Memory B cell (primary cell): Measurements from ENCODE around the gene KRTAP10-3.

Source experiments
- ATAC-seq: fragments of 150-1000 bp; cut with Tn5 transposase; 2 replicates; pipeline ENCODE4 v1.10.0; 2021; ENCODE audit warnings: low read depth, mild to moderate bottlenecking, moderate library complexity
- DNase-seq, 2 donors: peaks; one replicate each; pipeline ENCODE4 v3.0.0; 2022; ENCODE audit warnings: low spot score in 2 of 2
- H3K27ac Mint-ChIP-seq: one replicate; pipeline ENCODE4 v1.8.0; 2022; ENCODE audit warnings: mild to moderate bottlenecking, moderate library complexity, mixed read lengths
- H3K27me3 Mint-ChIP-seq: one replicate; pipeline ENCODE4 v1.8.0; 2022; ENCODE audit warnings: mixed read lengths
- H3K36me3 Mint-ChIP-seq: one replicate; pipeline ENCODE4 v1.8.0; 2022; ENCODE audit warnings: mild to moderate bottlenecking, mixed read lengths
- H3K4me1 Mint-ChIP-seq: one replicate; pipeline ENCODE4 v1.8.0; 2022; ENCODE audit warnings: mixed read lengths
- H3K4me3 Mint-ChIP-seq: one replicate; pipeline ENCODE4 v1.8.0; 2022; ENCODE audit warnings: mild to moderate bottlenecking, moderate library complexity, mixed read lengths
- H3K9me3 Mint-ChIP-seq: one replicate; pipeline ENCODE4 v1.8.0; 2022; ENCODE audit warnings: mixed read lengths

KRTAP10-3 gene

DNA sequence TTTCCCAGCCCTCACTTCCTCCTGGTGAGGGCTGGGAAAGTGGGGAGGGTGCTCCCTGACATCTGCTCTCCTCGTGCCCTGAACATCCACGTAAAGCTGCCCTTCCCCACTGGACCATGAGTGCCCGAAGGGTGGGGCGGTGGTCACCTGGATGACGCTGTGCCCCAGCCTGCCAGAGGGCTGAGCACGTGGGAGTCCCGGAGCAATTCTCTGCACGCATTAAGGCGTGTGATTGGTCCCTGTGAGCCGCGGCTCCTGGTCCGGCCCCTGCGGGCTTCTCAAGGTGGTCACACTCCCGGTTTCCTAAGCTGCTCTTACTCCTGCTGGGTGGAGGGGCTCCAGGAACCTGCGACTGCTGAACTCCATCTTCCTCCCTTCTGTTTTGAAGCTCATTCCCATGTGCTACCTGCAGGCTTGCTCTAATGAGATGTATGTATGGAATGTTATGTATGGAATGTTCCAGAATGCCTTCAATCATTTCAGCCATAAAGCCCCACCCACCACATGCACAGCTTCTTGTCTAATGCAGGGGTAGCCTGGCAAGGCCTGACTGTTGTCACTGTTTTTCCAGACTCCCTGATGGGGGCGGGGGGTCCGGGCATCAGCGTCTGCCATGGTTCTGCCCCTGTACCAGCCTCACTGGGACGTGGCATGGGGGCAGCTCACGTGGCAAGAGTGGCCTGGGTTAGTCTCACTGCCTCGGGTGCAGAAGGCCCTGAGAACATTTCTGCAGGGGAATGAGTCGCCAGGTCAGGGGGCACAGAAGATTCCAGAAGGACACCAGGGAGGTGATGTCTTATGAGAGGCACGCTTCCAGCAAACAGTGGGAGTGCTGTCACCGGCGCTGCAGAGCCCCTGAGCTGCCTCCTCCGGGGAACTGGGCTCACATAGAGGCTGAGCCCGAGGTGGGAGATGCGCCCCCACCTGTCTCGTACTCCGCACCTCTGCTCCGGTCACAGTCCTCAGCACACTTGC, 38.0 kb downstream of the KRTAP10-3 start:
- peaks cover 6% of the 10 kb centered on the region for H3K27me3 Mint-ChIP-seq
- no peak overlapping the region for H3K27ac Mint-ChIP-seq
- H3K4me3 Mint-ChIP-seq, result no peak overlapping the region

DNA sequence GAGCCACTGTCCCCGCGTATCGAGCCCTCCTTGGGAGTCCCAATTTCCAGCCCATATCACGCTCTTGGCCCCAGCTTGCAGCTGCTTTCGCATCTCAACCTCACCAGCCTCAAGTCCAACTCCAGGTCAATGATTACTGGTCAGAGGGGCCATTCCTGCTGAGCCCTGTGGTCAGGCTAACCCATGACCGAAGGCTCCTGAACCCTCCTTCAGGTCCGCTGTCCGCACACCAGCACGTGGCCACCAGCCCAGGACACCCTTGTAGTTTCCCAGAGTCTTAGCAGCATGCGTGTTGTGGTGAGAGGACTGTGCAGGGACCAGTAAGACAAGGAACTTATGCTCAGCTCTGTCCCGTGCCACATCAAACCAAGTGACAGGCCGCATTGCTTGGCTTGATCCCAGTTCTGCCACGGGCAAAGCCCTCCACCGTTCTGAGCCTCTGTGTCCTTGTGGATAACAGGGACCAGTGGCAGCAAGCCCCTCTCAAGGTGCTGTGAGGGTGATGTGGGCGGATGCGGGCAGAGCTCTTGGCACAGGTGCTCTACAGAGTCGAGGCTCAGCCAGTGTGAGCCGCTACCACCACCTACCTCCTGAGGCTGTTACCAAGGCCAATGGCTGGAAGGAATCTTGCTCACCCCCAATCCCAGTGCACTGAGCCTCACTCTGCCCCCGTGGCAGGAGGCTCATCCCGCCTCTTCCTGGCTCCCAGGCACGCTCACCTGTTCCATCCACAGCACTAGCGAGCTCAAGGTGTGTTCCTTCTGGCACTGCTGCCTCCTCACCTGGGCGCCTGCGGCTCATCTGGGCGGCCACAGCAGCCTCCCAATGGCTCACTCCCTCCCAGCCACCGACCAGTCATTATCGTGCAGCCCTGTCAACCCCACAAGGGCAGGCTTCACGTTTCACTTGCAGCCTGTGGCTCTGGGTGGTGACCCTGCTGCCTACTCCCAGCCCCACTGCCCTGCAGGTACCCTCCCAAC, 39.0 kb downstream of the KRTAP10-3 start:
- H3K4me3 Mint-ChIP-seq, result no peak overlapping the region
- H3K4me1 Mint-ChIP-seq, result no peaks in the 10 kb centered on the region
- no peaks in the 10 kb centered on the region for H3K36me3 Mint-ChIP-seq
- H3K27me3 Mint-ChIP-seq, result peaks cover 6% of the 10 kb centered on the region
- no peaks in the 10 kb centered on the region for H3K9me3 Mint-ChIP-seq
- ATAC-seq (no peak), DNase-seq (no peak)
- no peak overlapping the region for H3K27ac Mint-ChIP-seq

More for the DNA sequence above, 38.0 kb downstream of the KRTAP10-3 start:
- Mint-ChIP-seq H3K4me1 (no peaks in the 10 kb centered on the region), H3K9me3 (no peaks in the 10 kb centered on the region), H3K36me3 (no peaks in the 10 kb centered on the region)
- no peak for DNase-seq
- no peak for ATAC-seq

DNA sequence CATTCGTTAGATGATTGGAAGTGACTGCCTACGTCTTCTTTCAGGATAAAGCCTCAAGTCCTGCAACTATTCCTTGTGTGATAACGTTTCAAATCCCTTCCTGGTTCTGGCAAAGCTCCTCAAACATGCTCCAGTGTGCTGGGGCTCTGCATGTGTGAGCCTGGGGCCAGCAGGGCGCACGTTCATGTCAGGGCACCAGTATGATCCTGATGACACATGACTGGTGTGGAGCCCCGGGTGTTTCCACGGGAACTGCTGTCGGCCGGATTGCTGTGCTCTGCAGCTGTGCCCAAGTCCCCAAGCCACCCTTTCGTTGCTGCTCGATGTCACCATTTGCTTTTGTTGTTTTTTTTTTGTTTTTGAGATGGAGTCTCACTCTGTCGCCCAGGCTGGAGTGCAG, 39.9 kb downstream of the KRTAP10-3 start:
- H3K4me1 Mint-ChIP-seq, result no peaks in the 10 kb centered on the region
- peaks cover 6% of the 10 kb centered on the region for H3K27me3 Mint-ChIP-seq
- ATAC-seq (no peak), DNase-seq (no peak)
- H3K27ac Mint-ChIP-seq, result no peak overlapping the region
- no peaks in the 10 kb centered on the region for H3K9me3 Mint-ChIP-seq
- H3K4me3 Mint-ChIP-seq, result no peak overlapping the region
- no peaks in the 10 kb centered on the region for H3K36me3 Mint-ChIP-seq

DNA sequence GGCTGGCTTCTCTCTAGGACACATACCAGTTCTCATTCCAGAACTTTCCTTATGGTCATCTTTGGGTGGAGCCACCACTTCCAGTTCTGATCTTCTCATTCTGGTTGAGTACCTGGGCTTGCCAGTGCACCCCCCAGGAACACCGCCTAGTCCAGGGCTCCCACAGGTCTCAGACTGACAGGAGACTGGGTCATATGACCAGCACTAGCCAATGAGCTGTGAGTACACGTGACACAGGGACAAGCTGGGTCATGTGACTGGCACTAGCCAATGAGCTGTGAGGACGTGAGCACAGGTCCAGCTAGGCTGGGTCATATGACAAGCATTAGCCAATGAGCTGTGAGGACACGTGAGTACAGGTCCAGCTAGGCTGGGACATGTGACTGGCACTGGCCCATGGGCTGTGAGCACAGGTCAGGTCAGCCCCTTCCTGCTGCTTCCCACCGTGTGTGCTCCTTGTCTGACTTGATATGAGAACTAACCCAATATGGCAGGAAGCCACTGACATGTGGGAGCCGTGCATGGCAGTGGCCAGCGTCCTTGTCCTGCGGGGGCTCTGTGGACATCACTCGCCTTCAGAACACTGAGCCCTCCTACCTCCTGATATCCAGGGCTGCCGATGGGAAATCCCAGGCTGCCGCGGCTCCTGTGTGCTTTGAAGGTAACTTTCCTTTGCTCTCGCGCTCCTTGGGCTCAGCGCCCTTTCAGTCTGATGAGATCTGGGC, 41.3 kb downstream of the KRTAP10-3 start:
- Mint-ChIP-seq H3K4me1 (no peaks in the 10 kb centered on the region), H3K4me3 (no peak overlapping the region), H3K27me3 (peaks cover 6% of the 10 kb centered on the region), H3K9me3 (no peaks in the 10 kb centered on the region), H3K36me3 (no peaks in the 10 kb centered on the region), H3K27ac (no peak overlapping the region)
- DNase-seq, result no peak
- no peak for ATAC-seq

DNA sequence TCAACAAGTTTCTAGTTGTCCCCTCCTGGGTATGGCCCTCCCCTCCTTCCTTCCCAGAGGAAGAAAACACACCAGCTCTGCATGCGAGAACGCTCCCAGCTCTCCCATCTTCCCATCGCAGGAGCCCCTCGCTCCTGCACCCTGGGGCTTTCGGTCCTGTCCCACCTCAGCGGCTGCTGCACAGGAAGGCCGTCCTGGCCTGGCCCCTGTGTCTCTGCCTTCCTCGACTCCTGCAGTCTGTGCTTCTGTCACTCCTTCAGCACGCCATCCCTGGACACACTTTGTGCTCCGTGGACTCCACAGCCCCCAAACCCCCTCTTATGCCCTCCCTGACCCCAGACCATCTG, 41.8 kb downstream of the KRTAP10-3 start:
- Mint-ChIP-seq H3K27me3 (peaks cover 6% of the 10 kb centered on the region), H3K4me3 (no peak overlapping the region), H3K36me3 (no peaks in the 10 kb centered on the region), H3K4me1 (no peaks in the 10 kb centered on the region), H3K9me3 (no peaks in the 10 kb centered on the region), H3K27ac (no peak overlapping the region)
- no peak for ATAC-seq
- DNase-seq, result no peak

DNA sequence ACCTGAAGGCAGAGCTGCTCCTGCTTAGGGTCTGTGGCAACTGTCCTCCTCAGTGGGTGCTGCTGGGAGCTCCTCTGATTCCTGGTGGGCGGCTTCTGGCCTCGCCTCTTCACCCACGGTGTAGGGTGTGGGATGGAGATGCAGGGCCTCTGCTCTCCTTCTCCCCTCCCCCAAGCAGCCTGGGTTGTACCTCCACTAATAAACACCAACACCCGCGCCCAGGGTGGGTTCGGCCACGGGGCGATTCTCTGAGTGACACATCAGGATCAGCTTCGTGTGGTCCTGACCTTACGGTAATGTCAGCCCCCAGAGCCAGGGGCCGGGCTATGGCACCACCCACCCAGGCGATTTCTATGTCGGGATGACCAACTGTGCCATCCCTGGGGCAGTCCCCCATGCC, 42.3 kb downstream of the KRTAP10-3 start:
- ATAC-seq, result no peak
- Mint-ChIP-seq H3K27me3 (peaks cover 9% of the 10 kb centered on the region), H3K9me3 (no peaks in the 10 kb centered on the region), H3K4me3 (no peak overlapping the region), H3K36me3 (no peaks in the 10 kb centered on the region), H3K4me1 (no peaks in the 10 kb centered on the region), H3K27ac (no peak overlapping the region)
- no peak for DNase-seq

DNA sequence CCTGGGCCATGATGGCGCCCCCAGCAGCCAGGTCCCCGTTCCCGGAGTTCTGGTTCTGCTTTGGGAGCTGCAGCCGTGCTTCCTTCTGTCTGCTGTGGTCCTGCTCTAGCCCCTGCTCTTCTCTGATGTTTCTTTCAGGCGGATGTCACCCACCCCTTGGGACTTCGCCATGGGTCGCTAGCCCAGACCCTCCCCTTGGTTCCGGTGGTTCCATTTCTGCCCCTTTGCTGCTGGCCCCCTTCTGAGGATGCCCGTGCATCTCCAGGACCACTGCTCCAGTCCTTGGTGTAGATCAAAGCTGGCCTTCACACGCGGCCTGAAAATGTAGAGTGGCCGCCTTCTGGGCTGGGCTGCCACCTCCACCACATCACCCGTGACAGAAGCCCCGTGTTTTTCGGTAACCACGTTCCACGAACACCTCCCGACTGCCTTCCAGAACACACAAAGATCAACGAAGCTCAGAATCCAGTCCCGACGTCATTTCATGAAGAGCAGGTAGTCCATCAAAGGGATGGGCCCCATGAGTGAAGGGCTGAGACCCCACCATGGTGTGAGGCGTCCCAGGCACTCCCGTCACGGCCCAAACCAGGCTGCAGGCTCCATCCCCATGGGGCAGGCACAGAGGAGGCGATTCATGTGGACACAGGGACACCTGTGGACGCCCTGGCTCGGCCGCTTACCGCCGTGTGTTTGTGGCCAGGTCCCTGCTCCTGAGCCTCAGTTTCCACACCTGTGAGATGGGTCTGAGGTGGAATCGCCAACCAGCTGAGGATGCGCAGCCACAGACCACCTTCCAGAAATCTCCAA, 43.0 kb downstream of the KRTAP10-3 start:
- Mint-ChIP-seq H3K27me3 (peaks cover 10% of the 10 kb centered on the region), H3K4me3 (no peak overlapping the region), H3K4me1 (no peaks in the 10 kb centered on the region), H3K27ac (no peak overlapping the region), H3K36me3 (no peaks in the 10 kb centered on the region), H3K9me3 (no peaks in the 10 kb centered on the region)
- ATAC-seq (no peak), DNase-seq (no peak)

DNA sequence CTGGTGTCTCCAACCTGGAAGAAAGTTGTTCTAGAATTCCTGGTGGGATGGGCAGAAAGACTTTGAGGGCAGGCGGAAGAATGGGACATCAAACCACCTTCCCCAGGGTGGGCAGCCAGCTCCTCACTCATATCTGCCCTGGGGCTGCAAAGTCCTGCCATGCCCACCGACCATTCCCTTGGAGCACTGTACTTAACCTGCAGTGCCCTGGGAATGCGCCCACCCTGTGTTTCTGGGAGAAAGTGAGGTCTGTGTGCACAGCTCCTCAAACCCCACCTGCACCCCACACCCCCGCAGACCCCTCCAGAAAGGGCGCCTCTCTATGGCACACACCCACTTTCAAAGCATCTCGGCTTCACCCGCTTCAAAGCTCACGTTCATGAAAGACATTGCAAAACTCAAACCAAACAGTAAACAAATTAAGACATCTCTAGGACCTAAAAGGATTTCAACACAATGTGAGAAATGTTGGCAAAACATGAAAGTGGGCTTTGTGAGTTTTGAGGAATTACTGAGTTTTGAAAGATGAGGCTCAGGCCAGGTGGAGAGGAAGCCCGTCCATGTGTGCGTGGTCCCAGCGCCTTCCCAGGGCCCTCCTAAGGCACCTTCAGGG, 43.7 kb downstream of the KRTAP10-3 start:
- ATAC-seq (no peak), DNase-seq (no peak)
- no peaks in the 10 kb centered on the region for H3K36me3 Mint-ChIP-seq
- peaks cover 7% of the 10 kb centered on the region for H3K27me3 Mint-ChIP-seq
- H3K4me1 Mint-ChIP-seq, result peaks cover under 1% of the 10 kb centered on the region
- H3K9me3 Mint-ChIP-seq, result no peaks in the 10 kb centered on the region
- no peak overlapping the region for H3K4me3 Mint-ChIP-seq
- no peak overlapping the region for H3K27ac Mint-ChIP-seq

DNA sequence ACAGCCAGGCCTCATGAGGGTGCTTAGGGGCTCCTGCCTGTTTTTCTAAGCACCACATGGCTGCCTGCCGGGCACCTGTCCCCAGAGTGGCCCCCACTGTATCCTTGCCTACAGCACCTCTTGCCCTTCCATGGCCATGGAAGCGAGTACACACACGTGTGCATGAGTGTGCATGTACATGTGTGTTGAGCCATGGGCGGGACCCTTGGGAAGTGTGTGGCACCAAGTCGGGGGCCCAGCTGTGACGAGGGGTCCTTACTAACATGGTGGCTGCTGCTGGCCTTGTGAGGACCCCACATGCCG, 44.4 kb downstream of the KRTAP10-3 start:
- no peak for DNase-seq
- Mint-ChIP-seq H3K27me3 (peaks cover 8% of the 10 kb centered on the region), H3K9me3 (no peaks in the 10 kb centered on the region), H3K4me3 (no peak overlapping the region), H3K27ac (no peak overlapping the region), H3K36me3 (no peaks in the 10 kb centered on the region), H3K4me1 (peaks cover 3% of the 10 kb centered on the region)
- ATAC-seq, result no peak

DNA sequence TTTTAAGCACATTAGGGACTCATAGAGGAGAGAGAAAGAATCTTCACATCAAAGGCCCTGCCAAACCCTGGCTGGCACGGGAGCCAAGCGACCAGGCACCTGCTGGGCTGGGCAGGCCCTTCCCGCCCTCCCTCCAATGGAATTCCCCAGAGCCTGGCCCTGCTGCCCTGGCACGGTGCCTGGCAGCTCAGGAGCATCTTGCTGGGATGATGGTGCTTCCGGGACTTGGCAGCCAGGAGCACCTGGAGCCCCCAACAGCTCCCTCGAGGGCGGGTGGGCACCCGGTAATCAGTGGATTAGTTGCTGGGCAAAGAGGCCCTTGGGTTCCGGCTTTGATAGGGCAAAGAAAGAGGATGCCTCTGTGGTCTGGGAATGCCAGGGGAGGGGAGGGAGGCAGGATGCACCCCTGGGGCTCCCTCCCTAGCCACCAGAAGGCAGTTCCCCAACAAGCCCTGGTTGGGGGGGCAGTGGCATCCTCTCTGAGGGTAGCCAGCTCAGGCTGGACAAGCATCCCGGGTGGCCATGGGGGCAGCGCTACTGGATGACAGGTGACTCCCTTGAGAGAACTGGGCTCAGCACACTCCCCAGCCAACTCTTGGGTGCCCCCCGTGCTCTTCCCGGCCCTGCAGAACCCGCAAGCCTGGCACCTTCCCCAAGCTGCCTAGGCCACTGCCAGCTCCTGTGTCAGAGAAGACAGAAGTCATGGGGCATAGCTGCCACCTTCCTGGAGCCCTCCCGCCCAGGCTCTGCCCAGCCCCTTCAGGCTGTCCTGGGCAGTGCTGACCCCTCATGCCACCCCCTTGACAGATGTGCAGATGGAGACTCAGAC, 45.0 kb downstream of the KRTAP10-3 start:
- no peak overlapping the region for H3K4me3 Mint-ChIP-seq
- peaks cover 8% of the 10 kb centered on the region for H3K27me3 Mint-ChIP-seq
- no peaks in the 10 kb centered on the region for H3K36me3 Mint-ChIP-seq
- no peak overlapping the region for H3K27ac Mint-ChIP-seq
- ATAC-seq, result no peak
- no peaks in the 10 kb centered on the region for H3K9me3 Mint-ChIP-seq
- DNase-seq, result no peak
- peaks cover 3% of the 10 kb centered on the region for H3K4me1 Mint-ChIP-seq

DNA sequence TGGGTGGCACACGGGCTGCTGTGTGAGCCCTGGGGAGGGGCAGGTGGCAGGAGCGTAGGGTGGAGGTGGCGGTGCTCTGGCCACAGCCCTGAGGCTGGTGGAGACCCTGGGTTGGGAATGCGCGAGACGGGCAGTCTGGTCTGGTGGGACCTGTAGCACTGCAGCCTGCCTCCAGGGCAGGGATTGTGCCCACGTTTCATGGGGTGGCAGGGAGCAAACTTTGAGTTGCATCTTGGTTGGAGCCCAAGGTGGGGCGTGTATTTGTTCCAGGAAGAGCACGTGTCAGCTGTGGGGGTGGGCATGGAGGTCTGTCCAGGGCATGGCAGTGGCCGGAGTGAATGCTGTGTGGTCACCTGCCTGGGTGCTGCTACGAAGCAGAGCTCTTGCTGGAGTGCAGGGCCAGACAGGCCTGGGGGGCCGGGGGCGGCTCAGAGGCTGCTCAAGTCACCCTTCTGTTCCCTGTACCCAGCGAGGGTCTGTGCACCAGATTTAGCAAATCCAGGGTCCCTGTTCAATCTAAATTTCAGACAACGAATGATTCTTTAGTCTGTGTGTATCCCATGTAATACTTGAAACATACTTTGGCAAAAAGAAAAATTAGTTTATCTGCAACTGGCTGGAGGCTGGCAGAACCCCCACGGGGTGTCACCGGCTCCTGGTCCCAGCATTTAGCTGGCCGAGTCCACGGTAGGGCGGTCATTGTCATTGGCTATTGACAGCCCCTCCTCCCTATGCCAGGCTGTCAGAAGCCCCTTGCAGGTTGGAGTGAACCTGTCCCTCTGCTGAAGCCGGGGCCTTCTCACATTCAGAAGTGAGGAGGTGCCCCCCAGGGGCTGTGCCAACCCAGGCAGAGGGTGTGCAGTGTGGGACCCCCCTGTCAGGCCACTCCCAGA, 45.9 kb downstream of the KRTAP10-3 start:
- ATAC-seq, result no peak
- no peak overlapping the region for H3K27ac Mint-ChIP-seq
- peaks cover 3% of the 10 kb centered on the region for H3K4me1 Mint-ChIP-seq

DNA sequence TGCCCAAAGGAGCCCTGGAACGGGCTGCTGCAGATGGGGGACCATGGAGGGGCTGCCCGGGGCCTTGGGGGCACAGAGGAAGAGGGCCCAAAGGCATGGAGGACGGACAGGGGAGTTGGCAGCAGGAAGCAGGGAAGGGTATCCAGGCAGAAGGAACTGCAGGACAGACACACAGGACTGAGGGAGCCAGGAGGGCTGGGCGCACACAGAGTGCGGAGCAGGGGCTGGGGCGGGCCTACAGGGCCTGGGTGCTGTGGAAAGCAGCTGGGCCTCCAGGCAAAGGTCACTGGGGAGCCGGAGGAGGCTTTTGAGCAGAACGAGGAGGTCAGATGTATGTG, 46.7 kb downstream of the KRTAP10-3 start:
- Mint-ChIP-seq H3K36me3 (no peaks in the 10 kb centered on the region), H3K4me3 (no peak overlapping the region), H3K4me1 (peaks cover 3% of the 10 kb centered on the region), H3K9me3 (no peaks in the 10 kb centered on the region), H3K27ac (no peak overlapping the region), H3K27me3 (peaks cover 8% of the 10 kb centered on the region)
- DNase-seq, result no peak
- ATAC-seq, result no peak

More for the DNA sequence above, 45.9 kb downstream of the KRTAP10-3 start:
- Mint-ChIP-seq H3K4me3 (no peak overlapping the region), H3K9me3 (no peaks in the 10 kb centered on the region), H3K27me3 (peaks cover 8% of the 10 kb centered on the region), H3K36me3 (no peaks in the 10 kb centered on the region)
- DNase-seq, result no peak
